ENCODE results near the gene SSC4D.

SSC4D gene

DNA sequence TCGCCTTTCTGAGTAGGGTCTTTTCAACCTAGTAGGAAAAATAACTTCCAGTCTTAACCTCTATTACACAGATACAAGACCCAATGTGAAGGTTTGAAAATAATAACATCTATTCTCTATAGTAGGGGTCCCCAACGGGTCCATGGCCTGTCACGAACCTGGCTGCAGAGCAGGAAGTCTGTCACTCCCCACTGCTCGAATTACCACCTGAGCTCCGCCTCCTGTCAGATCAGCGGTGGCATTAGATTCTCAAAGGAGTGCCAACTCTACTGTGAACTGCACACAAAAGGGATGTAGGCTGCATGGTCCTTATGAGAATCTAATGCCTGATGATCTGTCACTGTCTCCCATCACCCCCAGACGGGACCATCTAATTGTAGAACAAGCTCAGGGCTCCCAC is 58.1 kb downstream of the SSC4D start:
- FAIRE-seq, result no peak

DNA sequence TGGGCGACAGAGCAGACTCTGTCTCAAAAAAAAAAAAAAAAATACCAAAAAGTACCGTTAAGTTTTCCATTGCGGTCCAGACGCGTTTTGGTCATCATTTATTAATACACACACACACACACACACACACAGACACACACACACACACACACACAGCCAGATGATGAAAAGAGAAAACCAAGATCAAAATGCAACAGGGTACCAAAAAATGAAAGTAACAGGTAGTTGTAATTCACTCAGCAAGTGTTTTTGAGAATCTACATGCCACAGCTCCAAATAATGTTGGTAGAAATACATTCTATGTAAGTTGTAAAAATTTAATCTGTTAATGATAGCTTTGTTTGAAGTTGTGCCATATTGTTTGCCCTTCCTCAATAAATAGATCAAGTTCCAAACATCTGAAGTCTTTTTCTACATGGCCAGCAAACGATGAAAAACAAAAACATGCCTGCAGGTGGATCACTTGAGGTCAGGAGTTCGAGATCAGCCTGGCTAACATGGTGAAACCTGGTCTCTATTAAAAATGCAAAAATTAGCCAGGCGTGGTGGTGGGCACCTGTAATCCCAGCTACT is 60.1 kb downstream of the SSC4D start:
- FAIRE-seq, result no peak

DNA sequence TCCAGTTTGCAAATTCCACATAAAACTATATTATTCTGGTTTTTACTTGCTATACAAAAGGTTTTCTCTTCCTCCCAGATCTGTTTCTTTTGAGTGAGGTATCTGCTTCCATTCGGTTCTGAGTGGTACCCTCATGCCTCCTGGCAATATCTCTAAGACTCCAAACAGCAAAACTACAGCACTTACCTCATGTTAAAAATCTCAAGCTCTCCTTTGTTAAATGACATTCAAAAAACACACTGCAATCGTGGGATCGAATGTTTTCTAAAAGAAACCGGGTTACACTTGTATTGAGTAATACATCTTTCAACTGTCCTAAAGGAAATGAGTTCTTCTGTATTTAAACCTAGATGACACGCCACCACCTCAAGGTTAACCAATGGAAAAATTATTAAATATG is 61.8 kb downstream of the SSC4D start:
- no peak for FAIRE-seq

DNA sequence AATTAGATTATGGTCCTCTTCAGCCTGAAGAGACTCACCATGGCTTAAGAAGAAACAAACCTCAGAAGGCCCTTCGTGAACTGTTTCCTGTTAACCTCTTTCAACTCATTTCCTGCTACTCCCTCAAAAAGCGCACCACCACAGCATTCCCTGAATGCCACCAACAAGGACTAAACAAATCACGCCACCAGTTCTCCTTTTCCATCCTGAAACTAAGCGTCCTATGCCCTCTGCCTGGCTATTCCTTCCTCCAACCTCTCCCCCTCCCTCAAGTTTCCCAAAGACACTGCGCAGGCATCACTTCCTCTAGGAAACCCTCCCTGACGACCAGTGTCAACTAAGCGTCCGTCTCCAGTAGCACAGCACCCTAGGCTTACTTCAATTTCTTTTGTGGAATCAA is 62.7 kb downstream of the SSC4D start:
- no peak for FAIRE-seq

DNA sequence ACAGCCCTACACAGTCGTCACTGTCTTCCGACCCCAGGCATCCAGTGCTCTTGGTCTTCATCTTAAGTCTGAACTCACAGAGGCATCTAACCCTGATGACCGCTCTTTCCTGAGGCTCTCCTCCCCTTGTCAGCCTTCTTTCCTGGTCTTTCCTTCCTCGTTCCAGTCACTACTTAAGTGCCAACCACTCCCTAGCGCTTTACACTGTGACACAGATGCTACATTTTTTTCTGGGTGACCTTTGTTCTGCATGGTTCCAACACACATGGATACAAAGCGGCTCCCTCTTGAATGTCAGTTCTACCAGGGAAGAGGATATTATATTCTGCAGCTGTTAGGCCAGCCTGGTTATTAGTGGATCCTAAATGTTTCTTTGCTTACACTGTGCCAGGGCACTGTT is 63.4 kb downstream of the SSC4D start:
- no peak for FAIRE-seq

DNA sequence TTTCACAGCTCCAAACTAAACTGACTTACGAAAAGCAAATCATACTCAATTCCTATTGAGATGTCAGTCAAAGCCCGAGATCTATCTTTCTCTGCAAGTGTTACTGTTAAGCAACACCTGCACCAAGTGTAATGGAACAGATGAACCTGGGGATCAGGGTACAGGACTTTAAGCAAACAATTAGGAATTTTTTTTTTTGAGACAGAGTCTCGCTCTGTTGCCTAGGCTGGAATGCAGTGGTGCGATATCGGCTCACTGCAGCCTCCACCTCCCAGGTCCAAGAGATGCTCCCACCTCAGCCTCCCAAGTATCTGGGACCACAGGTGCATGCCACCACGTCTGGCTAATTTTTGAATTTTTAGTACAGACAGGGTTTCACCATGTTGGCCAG is 65.6 kb downstream of the SSC4D start:
- FAIRE-seq, result no peak

DNA sequence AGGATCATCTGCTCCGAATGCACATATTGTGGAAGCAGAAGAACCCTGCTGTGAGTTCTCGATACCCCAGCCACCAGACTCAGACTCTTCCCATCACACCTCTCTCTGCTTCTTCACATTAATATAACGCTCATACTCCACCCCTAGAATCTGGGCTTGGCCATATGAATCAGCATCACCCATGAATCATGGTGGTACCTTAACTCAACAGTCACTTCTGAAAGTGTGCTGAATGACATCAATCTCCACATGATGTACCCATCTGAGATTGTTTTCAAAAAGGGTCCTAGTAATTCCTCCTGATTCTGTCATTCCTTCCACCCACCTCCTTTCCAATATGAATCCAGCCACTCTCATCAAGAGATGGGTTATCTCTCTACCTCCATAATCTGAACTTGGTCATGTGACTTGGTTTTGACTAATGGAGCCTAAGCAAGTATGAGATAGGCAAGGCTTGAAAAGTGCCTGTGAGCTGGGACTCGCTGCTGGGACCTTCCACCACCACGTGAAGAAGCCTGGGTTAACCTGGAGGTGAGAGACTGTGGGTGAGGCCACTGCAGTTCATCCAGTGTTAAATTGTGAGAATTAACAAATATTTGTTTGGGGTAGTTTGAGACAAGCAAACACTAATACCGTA is 66.1 kb downstream of the SSC4D start:
- no peak for FAIRE-seq

DNA sequence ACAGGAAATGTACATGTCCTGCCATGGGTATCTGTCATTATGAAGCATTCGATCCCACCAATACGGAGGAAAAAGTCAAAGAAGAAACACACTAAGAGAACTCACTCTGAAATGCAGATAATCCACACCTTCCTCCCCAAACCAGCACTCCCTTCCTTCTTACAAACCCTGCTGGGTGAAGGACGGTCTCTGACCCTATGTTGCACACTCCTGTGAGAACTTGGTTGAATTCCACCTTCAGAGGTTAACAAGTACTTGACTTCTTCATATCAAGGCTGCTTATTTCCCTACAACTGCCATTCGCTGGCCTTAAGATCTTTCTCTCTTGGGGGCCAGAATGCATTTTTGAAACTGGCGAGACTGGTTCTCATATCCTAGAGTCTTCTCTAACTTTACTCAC is 67.3 kb downstream of the SSC4D start:
- FAIRE-seq, result no peak

DNA sequence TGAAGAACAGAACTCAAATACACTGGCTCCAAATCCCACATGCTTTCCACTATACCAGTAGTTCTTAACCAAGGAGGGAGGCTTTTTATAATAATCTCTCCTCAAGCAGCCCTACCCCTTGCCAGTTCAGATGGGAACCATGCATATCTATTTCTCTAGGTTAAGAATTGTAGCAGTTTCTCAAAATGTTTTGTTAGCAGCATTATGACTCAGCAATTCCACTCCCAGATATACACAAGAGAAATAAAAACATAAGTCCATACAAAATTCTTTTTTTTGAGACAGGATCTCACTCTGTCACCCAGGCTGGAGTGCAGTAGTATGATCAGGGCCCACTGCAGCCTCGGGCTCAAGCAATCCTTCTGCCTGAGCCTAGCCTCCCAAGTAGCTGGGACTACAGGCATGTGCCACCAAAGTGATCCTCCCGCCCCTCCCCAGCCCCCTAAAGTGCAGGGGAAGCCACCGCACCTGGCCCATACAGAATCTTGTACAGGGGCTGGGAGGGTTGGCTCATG is 68.8 kb downstream of the SSC4D start:
- FAIRE-seq, result no peak

Measured in endometrium (tissue), 2 donors.